Stimulated activated naive CD4-positive, alpha-beta T cell treated with Interleukin-2 at 50 U/mL for 16 hours (primary cell): ENCODE results near the gene JPH4.

Experiments used
- DNase-seq: peaks from one replicate; lab custom pipeline; 2025; lab: John Stamatoyannopoulos, UW

Gene JPH4

GRCh38 chr14:23579739-23580138 is 1.1 kb upstream of the JPH4 start:
- no peak for DNase-seq

GRCh38 chr14:23579311-23579630 is 681 bp upstream of the JPH4 start:
- no peak for DNase-seq

- DNase-seq = no peak
Measured at GRCh38 chr14:23577710-23578392, 739 bp downstream of the JPH4 start.

GRCh38 chr14:23577004-23577681 is 1.4 kb downstream of the JPH4 start:
- DNase-seq = no peak

GRCh38 chr14:23573384-23574015 is 5.1 kb downstream of the JPH4 start:
- no peak for DNase-seq

- no peak for DNase-seq
Measured at GRCh38 chr14:23572836-23573235, 5.8 kb downstream of the JPH4 start.

- no peak for DNase-seq
Measured at GRCh38 chr14:23572524-23572828, 6.1 kb downstream of the JPH4 start.

- DNase-seq = no peak
Measured at GRCh38 chr14:23571701-23572523, 6.7 kb downstream of the JPH4 start.

GRCh38 chr14:23570806-23571483 is 7.6 kb downstream of the JPH4 start:
- DNase-seq = no peak

- no peak for DNase-seq
Measured at GRCh38 chr14:23569443-23570151, 9.0 kb downstream of the JPH4 start.

GRCh38 chr14:23568600-23569331 is 9.8 kb downstream of the JPH4 start:
- no peak for DNase-seq

GRCh38 chr14:23568021-23568599 is 10.5 kb downstream of the JPH4 start:
- no peak for DNase-seq

- peak; percentile 88 for DNase-seq
Measured at GRCh38 chr14:23567186-23568020, 11.2 kb downstream of the JPH4 start, which contains the start of gene AP1G2. Gene AP1G2 (minus strand): TSS chr14:23567791. CDS start chr14:23567314, 477 bp downstream.

GRCh38 chr14:23566778-23567185 is 11.8 kb downstream of the JPH4 start:
- DNase-seq = no peak

GRCh38 chr14:23566112-23566777 is 12.3 kb downstream of the JPH4 start:
- DNase-seq = no peak

GRCh38 chr14:23565626-23566025 is 13.0 kb downstream of the JPH4 start:
- no peak for DNase-seq

- DNase-seq = no peak
Measured at GRCh38 chr14:23564876-23565275, 13.7 kb downstream of the JPH4 start.

GRCh38 chr14:23564181-23564812 is 14.3 kb downstream of the JPH4 start:
- no peak for DNase-seq
